Measurements from ENCODE around the gene BSND. TPM values are rescaled to one million over a fixed set of nuclear protein-coding genes. Genes with fewer than 3 reads are reported as not detected.

BSND gene
- total RNA-seq, 1 experiment from 2014 or later, result 0.17 TPM

- H4K8ac ChIP-seq (replicated peaks; ENCODE audit: insufficient read length, low read depth, low read length), result no peak overlapping the region
- H3K79me1 ChIP-seq (ENCODE audit: insufficient read depth, low read depth, low read length, poor library complexity, severe bottlenecking), result no peaks in the 10 kb centered on the region
- TF ChIP-seq CTCF (conservative IDR thresholded peaks at IDR 0.05), result no peak
- no peak for DNase-seq
- H3K23ac ChIP-seq (ENCODE audit: insufficient read length, low read depth, low read length), result no peak overlapping the region
- H3K27me3 Mint-ChIP-seq (ENCODE audit: low read depth), result peaks cover 25% of the 10 kb centered on the region
- H3K18ac ChIP-seq (ENCODE audit: insufficient read length, low read depth, low read length), result no peak overlapping the region
- H3K9me3 ChIP-seq (ENCODE audit: control insufficient read depth, low read depth, low read length), result no peaks in the 10 kb centered on the region
- no peak overlapping the region; the same call in 1 of the 2 replicates for H3K14ac ChIP-seq (ENCODE audit: insufficient read depth, low read length)
- H3K4me1 ChIP-seq (ENCODE audit: insufficient read depth, low read length), result peaks cover 6% of the 10 kb centered on the region; the same call in 1 of the 2 replicates
- H3T11ph ChIP-seq (ENCODE audit: low read length), result no peak overlapping the region
- H2BK15ac ChIP-seq (ENCODE audit: low read depth, low read length), result no peak overlapping the region
- H2BK20ac ChIP-seq (ENCODE audit: low read depth, low read length, poor library complexity, severe bottlenecking), result no peak overlapping the region
- peaks cover 11% of the 10 kb centered on the region for H3K23me2 ChIP-seq (ENCODE audit: insufficient read length, low read depth, low read length, poor library complexity, severe bottlenecking)
- no peaks in the 10 kb centered on the region; the same call in 1 of the 2 replicates for H3K27me3 ChIP-seq (ENCODE audit: insufficient read depth, low read length)
- H4K91ac ChIP-seq (ENCODE audit: insufficient read length, low read depth, low read length), result no peak overlapping the region
- H2AFZ ChIP-seq (ENCODE audit: low read length), result no peak overlapping the region
- no peak overlapping the region for H2BK120ac ChIP-seq (ENCODE audit: low read depth, low read length, poor library complexity, severe bottlenecking)
- H4K20me1 ChIP-seq (ENCODE audit: control insufficient read depth, insufficient read depth, insufficient read length), result no peaks in the 10 kb centered on the region
- H3K9ac ChIP-seq (ENCODE audit: extremely low read depth, insufficient read length, low read length), result no peak overlapping the region
- no peaks in the 10 kb centered on the region for H3K9me3 Mint-ChIP-seq
- no peak overlapping the region for H3K27ac Mint-ChIP-seq
- no peak overlapping the region for H2AK5ac ChIP-seq (ENCODE audit: insufficient read length, low read length)
- H3K4me2 ChIP-seq (ENCODE audit: insufficient read depth, insufficient read length, low read length), result no peak overlapping the region
- no peak overlapping the region for H3K56ac ChIP-seq (ENCODE audit: insufficient read length, low read depth, low read length)
- H3K4me1 Mint-ChIP-seq, result peaks cover 17 to 21% of the 10 kb centered on the region in 2 experiments
- no peak overlapping the region for H3K4me3 Mint-ChIP-seq
- no peak overlapping the region for H3K27ac ChIP-seq (ENCODE audit: insufficient read length, low read depth, low read length)
- no peaks in the 10 kb centered on the region; a peak in 1 of 7 replicates for H3K36me3 Mint-ChIP-seq (ENCODE audit: insufficient read depth in 1 of 3, low read depth in 3 of 3)
- no peaks in the 10 kb centered on the region for H3K79me2 ChIP-seq (ENCODE audit: insufficient read depth, low read length)
- WGBS (ENCODE audit: extremely low coverage, insufficient read length, low lambda C conversion rate), result no CpG with 5 or more reads among the region's 7 CpGs
- no peak overlapping the region for H3K4ac ChIP-seq (ENCODE audit: low read depth, low read length)
- H2BK12ac ChIP-seq (ENCODE audit: insufficient read length, low read depth, low read length), result no peak overlapping the region
- H2BK5ac ChIP-seq (ENCODE audit: insufficient read length, low read length), result no peak overlapping the region
- H4K5ac ChIP-seq (ENCODE audit: insufficient read length, low read depth, low read length), result no peak overlapping the region
Observed at GRCh38 chr1:54984131-54984842, 14.4 kb upstream of the BSND start.
